Heart left ventricle (tissue), 16 donors: ENCODE measurements around the gene HCK. TPM values are rescaled to one million over a fixed set of nuclear protein-coding genes. Genes with fewer than 3 reads are reported as not detected.

Source experiments
- ATAC-seq, 4 donors: fragments of 200-7000 bp; cut with Tn5 transposase; one replicate each; pipeline ENCODE4 v1.9.1; 2020 to 2022; ENCODE audit warnings: moderate library complexity in 4 of 4, mild to moderate bottlenecking in 3 of 4, moderate number of reproducible peaks in 1 of 4
- DNase-seq, 5 donors: peaks; one replicate each; pipeline ENCODE4 v3.0.0-alpha.2; 2020
- H3K27ac ChIP-seq, 12 donors: fragments of 200-600 bp; sonication (generic) in 4 of 12; one replicate each; pipeline versions ENCODE4 v1.5.0 to v1.8.0; 2016 to 2022; ENCODE audit warnings: mild to moderate bottlenecking in 2 of 12
- H3K27me3 ChIP-seq, 9 donors: fragments of 200-600 bp; sonication (generic) in 2 of 9; one replicate each; pipeline versions ENCODE4 v1.5.1 to v1.8.0; 2016 to 2022; ENCODE audit warnings: mild to moderate bottlenecking in 3 of 9
- H3K36me3 ChIP-seq, 9 donors: fragments of 200-600 bp; sonication (generic) in 2 of 9; one replicate each; pipeline versions ENCODE4 v1.5.0 to v1.8.0; 2018 to 2022; ENCODE audit warnings: mild to moderate bottlenecking in 2 of 9
- H3K4me1 ChIP-seq, 12 donors: fragments of 200-600 bp; sonication (generic) in 4 of 12; one replicate each; pipeline versions ENCODE4 v1.5.0 to v1.8.0; 2016 to 2022; ENCODE audit warnings: mild to moderate bottlenecking in 3 of 12
- H3K4me3 ChIP-seq, 12 donors: fragments of 200-600 bp; sonication (generic) in 4 of 12; one replicate each; pipeline versions ENCODE4 v1.5.0 to v1.8.0; 2017 to 2022; ENCODE audit warnings: mild to moderate bottlenecking in 9 of 12, moderate library complexity in 4 of 12
- H3K9me3 ChIP-seq, 12 donors: fragments of 200-600 bp; sonication (generic) in 4 of 12; one replicate each; pipeline versions ENCODE4 v1.5.0 to v1.8.0; 2016 to 2022; ENCODE audit warnings: mild to moderate bottlenecking in 1 of 12
- POLR2A ChIP-seq, 2 donors: fragments of 450-650 bp; IDR thresholded peaks; one replicate each; pipeline ENCODE4 v1.6.1; 2017; ENCODE audit warnings: antibody characterized with exemption in 2 of 2, mild to moderate bottlenecking in 2 of 2, moderate library complexity in 2 of 2
- WGBS, 4 donors: extraction: QIAGEN DNeasy Blood & Tissue Kit in 2 of 4; methylation state at CpG; one replicate each; pipeline versions ENCODE4 v1.1.5 to v1.1.7; 2013 to 2018; 5-methylcytosine and 5-hydroxymethylcytosine counted together
- intact Hi-C, 10 donors: fragments of 100-400 bp; cut with DNase I; formaldehyde crosslinking; loops; one replicate each; pipeline versions ENCODE4 v1.11.1 to v1.14.2; 2022
- polyA plus RNA-seq, 2 donors: library from polyadenylated mRNA; stranded (reverse); fragments of 200-250 nt; gene quantifications; one replicate each; pipeline ENCODE4 v1.2.3, GENCODE V29; 2013
- total RNA-seq, 9 donors: library from RNA; depleted of rRNA in 2 of 9; stranded (reverse); fragments of >200 nt in 2 of 9; fragmentation: NEBNext Ultra II Directional in 3 of 9; extraction: Animal tissue kit (Norgen Biotek cat#: 25700) in 3 of 9; gene quantifications; one replicate each; pipeline versions ENCODE4 v1.1.0 to v1.2.4, GENCODE V29; 2016 to 2023
- TF ChIP-seq, protein P1 (sequence below), 12 donors: fragments of 200-600 bp; sonication (generic) in 4 of 12; IDR thresholded peaks; one replicate each; pipeline versions ENCODE4 v1.5.0 to v1.8.0; 2018 to 2022; ENCODE audit warnings: antibody characterized with exemption in 12 of 12, mild to moderate bottlenecking in 5 of 12
- donor health status: ischemic (EF 13 %, LVEDD 7.1; RV severe dilation, severe dysfunction).
- donor health status: healthy with polysubstance abuse.
- donor health status: DM: no; HTN: yes; CAD: no.
- donor health status: DM: no; HTN: no; CAD: no.
- donor health status: ischemic (EF 25% LVEDD 6.9; RV normal size, moderate dysfunction).
- donor health status: ischemic (EF 25% LVEDD 5.7; RV mildly dilated, moderate dysfunction).
- donor health status: healthy.
- donor health status: DM: yes; HTN: yes; CAD: no.
- donor health status: ischemic (EF 35%, LVEDD 5.7; RV mildly dilated, moderate dysfunction).
- donor health status: nonischemic (EF 11% LVEDD 7.7; RV severe dilation, severe dysfunction).
- donor health status: DM: yes; HTN: yes; CAD: no.
- donor health status: PGD.
- donor health status: ischemic (EF 29% LVEDD 5.4; RV normal size, mild dysfunction).
- donor health status: nonischemic (EF 23%, LVEDD 6.1; RV moderate dilation, normal function).

The HCK gene
- total and polyA plus RNA-seq, 11 donors: 1.4 to 52.0 (median 4.4) TPM

- Histone ChIP-seq H3K4me1 (no peaks in the 10 kb centered on the region), H3K27me3 (no peaks in the 10 kb centered on the region), H3K4me3 (no peak overlapping the region), H3K9me3 (no peaks in the 10 kb centered on the region), H3K27ac (no peak overlapping the region), H3K36me3 (peaks cover 0 to 100% (median 97%) of the 10 kb centered on the region in 9 donors)
- ATAC-seq (no peak), DNase-seq (no peak)
- intact Hi-C loops: no loop called here
- 92 to 96% (median 94%) methylated on average over 8 of the region's 8 CpGs for WGBS, 4 donors
- TF ChIP-seq POLR2A (IDR thresholded peaks at IDR 0.05): no peak
These were observed 93.0 kb downstream of the HCK start for GRCh38 chr20:32144898-32145662.

DNA sequence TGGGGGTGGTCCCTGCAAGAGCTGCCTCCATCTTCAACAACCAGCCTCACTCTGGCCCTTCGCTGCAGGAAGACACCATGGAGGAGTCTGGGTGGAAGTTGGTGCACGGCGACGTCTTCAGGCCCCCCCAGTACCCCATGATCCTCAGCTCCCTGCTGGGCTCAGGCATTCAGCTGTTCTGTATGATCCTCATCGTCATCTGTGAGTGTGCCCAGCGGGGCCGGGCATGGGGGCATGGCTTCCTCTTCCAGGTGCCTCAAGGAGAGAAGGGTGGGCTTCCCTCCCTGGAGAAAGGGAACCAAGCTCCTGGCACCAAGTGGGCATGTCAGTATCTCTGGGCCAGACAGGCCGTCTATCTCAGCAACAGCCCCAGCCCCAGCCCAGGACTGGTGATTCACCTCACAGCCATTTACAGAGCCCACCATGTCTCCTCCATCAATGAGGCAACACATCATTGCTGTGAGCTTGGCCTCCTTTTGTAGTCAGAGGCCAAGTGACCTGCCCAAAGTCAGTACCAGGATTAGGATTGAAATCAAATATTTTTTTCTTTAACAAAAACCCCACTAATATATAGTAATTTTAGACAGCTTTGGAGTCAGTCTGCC, 97.6 kb downstream of the HCK start:
- no peak for DNase-seq
- Histone ChIP-seq H3K9me3 (no peaks in the 10 kb centered on the region), H3K4me3 (no peak overlapping the region), H3K27ac (no peak overlapping the region), H3K27me3 (no peaks in the 10 kb centered on the region), H3K4me1 (peaks cover 0 to 11% (median 3%) of the 10 kb centered on the region in 12 donors), H3K36me3 (peaks cover 0 to 100% (median 93%) of the 10 kb centered on the region in 9 donors)
- WGBS, 4 donors: 78 to 86% (median 84%) methylated on average over 5 to 8 of the region's 8 CpGs
- intact Hi-C loops: loop anchor here in 2 of 10 donors (10.0 kb wide), 2 partner anchors 335 to 505 kb away; no protein-coding TSS in a partner anchor
- no peak for ATAC-seq
- TF ChIP-seq, protein P1, sequence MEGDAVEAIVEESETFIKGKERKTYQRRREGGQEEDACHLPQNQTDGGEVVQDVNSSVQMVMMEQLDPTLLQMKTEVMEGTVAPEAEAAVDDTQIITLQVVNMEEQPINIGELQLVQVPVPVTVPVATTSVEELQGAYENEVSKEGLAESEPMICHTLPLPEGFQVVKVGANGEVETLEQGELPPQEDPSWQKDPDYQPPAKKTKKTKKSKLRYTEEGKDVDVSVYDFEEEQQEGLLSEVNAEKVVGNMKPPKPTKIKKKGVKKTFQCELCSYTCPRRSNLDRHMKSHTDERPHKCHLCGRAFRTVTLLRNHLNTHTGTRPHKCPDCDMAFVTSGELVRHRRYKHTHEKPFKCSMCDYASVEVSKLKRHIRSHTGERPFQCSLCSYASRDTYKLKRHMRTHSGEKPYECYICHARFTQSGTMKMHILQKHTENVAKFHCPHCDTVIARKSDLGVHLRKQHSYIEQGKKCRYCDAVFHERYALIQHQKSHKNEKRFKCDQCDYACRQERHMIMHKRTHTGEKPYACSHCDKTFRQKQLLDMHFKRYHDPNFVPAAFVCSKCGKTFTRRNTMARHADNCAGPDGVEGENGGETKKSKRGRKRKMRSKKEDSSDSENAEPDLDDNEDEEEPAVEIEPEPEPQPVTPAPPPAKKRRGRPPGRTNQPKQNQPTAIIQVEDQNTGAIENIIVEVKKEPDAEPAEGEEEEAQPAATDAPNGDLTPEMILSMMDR (IDR thresholded peaks at IDR 0.05): no peak
- TF ChIP-seq POLR2A (IDR thresholded peaks at IDR 0.05): no peak

DNA sequence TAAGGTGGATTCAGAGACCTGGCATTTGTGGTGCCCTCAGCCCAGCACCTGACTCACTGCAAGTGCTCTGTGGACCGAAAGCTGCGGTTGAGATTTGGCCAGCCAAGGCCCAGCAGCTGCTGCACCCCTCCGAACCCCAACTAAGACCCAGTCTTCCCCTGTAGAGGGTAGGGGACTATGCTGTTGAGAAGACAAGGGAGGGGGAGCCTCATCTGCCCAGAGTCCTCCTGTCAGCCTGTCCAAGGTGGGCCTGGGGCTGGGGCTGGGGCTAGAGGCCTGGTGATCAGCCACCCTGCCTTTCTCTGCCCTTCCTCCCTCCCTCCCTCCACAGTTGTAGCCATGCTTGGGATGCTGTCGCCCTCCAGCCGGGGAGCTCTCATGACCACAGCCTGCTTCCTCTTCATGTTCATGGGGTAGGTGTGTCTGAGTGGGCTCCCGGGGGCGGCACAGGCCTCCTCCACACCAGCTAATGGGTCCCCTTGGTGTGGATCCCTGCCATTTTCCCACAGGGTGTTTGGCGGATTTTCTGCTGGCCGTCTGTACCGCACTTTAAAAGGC, 98.3 kb downstream of the HCK start:
- Histone ChIP-seq H3K9me3 (no peaks in the 10 kb centered on the region), H3K27ac (no peak overlapping the region), H3K27me3 (no peaks in the 10 kb centered on the region), H3K36me3 (peaks cover 0 to 95% (median 87%) of the 10 kb centered on the region in 9 donors), H3K4me1 (peaks cover 3 to 18% (median 10%) of the 10 kb centered on the region in 12 donors), H3K4me3 (no peak overlapping the region)
- no peak for DNase-seq
- intact Hi-C loops: loop anchor here in 2 of 10 donors (10.0 kb wide), 2 partner anchors 334 to 504 kb away; no protein-coding TSS in a partner anchor
- TF ChIP-seq, protein P1 (IDR thresholded peaks at IDR 0.05): no peak
- no peak for TF ChIP-seq POLR2A (IDR thresholded peaks at IDR 0.05)
- no peak for ATAC-seq
- 89 to 95% (median 93%) methylated on average over 9 to 10 of the region's 10 CpGs for WGBS, 4 donors

Other genes with a start within 250 kb of the HCK start
- under 1 TPM in 8 of 9 donors, not detected in 1; 0.10 to 0.76 (median 0.17) TPM for gene MYLK2, start 232.9 kb upstream of the HCK start, total RNA-seq
- gene MYLK2, start 232.9 kb upstream of the HCK start, polyA plus RNA-seq: under 1 TPM; 0.15 to 0.23 TPM
- gene FOXS1, start 206.6 kb upstream of the HCK start, total RNA-seq: 1 to 10 TPM; 1.9 to 6.0 (median 3.7) TPM
- gene FOXS1, start 206.6 kb upstream of the HCK start, polyA plus RNA-seq: 1 to 10 TPM; 2.5 to 4.9 TPM
- gene DUSP15, start 181.7 kb upstream of the HCK start, total RNA-seq: 1 to 10 TPM; 1.0 to 7.4 (median 3.0) TPM
- gene DUSP15, start 181.7 kb upstream of the HCK start, polyA plus RNA-seq: 1 to 10 TPM in 1 of 2 donors, under 1 TPM in 1; 0.68 to 5.4 TPM
- not detected for gene TTLL9, start 181.6 kb upstream of the HCK start, total RNA-seq
- not detected for gene TTLL9, start 181.6 kb upstream of the HCK start, polyA plus RNA-seq
- gene PDRG1, start 100.2 kb upstream of the HCK start, total RNA-seq: 10 to 100 TPM in 1 of 9 donors, 1 to 10 TPM in 8; 5.2 to 10.7 (median 7.3) TPM
- gene PDRG1, start 100.2 kb upstream of the HCK start, polyA plus RNA-seq: 10 to 100 TPM in 1 of 2 donors, 1 to 10 TPM in 1; 8.8 to 15.2 TPM
- gene XKR7, start 84.1 kb upstream of the HCK start, total RNA-seq: not detected
- gene XKR7, start 84.1 kb upstream of the HCK start, polyA plus RNA-seq: not detected
- gene CCM2L, start 41.8 kb upstream of the HCK start, total RNA-seq: 10 to 100 TPM in 3 of 9 donors, 1 to 10 TPM in 6; 3.4 to 14.8 (median 8.7) TPM
- 10 to 100 TPM; 11.4 to 12.5 TPM for gene CCM2L, start 41.8 kb upstream of the HCK start, polyA plus RNA-seq
- gene TM9SF4, start 57.5 kb downstream of the HCK start, total RNA-seq: 10 to 100 TPM; 25.6 to 37.9 (median 30.0) TPM
- gene TM9SF4, start 57.5 kb downstream of the HCK start, polyA plus RNA-seq: 10 to 100 TPM; 15.7 to 23.5 TPM
- 1 to 10 TPM; 4.4 to 9.9 (median 7.8) TPM for gene PLAGL2, start 155.5 kb downstream of the HCK start, total RNA-seq
- gene PLAGL2, start 155.5 kb downstream of the HCK start, polyA plus RNA-seq: 1 to 10 TPM; 4.0 to 4.2 TPM
- 10 to 100 TPM; 26.0 to 48.5 (median 27.5) TPM for gene POFUT1, start 155.6 kb downstream of the HCK start, total RNA-seq
- 10 to 100 TPM; 12.0 to 25.7 TPM for gene POFUT1, start 155.6 kb downstream of the HCK start, polyA plus RNA-seq
- 10 to 100 TPM in 8 of 9 donors, 1 to 10 TPM in 1; 9.6 to 17.8 (median 11.4) TPM for gene KIF3B, start 225.4 kb downstream of the HCK start, total RNA-seq
- 10 to 100 TPM in 1 of 2 donors, 1 to 10 TPM in 1; 3.2 to 25.4 TPM for gene KIF3B, start 225.4 kb downstream of the HCK start, polyA plus RNA-seq